Measurements from ENCODE around the gene PPEF2.

PPEF2 gene

GRCh38 chr4:75886104-75886503, 16.1 kb downstream of the PPEF2 start:
- TF ChIP-seq YY1 (IDR thresholded peaks at IDR 0.05; ENCODE audit: low read depth) (no peak), NFIC (IDR thresholded peaks at IDR 0.05) (no peak), TCF12 (IDR thresholded peaks at IDR 0.05; ENCODE audit: low read depth) (no peak), FOXM1 (IDR thresholded peaks at IDR 0.05; ENCODE audit: borderline replicate concordance, low read depth) (no peak), TEAD4 (IDR thresholded peaks at IDR 0.05) (no peak), EGR1 (IDR thresholded peaks at IDR 0.05) (no peak), ZBTB7A (IDR thresholded peaks at IDR 0.05; ENCODE audit: low read depth) (no peak), CREB1 (IDR thresholded peaks at IDR 0.05; ENCODE audit: low read depth) (no peak), CEBPB (IDR thresholded peaks at IDR 0.05) (no peak), REST (IDR thresholded peaks at IDR 0.05; ENCODE audit: low read depth) (no peak), RAD21 (IDR thresholded peaks at IDR 0.05; ENCODE audit: low read depth) (no peak), TAF1 (IDR thresholded peaks at IDR 0.05; ENCODE audit: low read depth) (no peak), EP300 (IDR thresholded peaks at IDR 0.05; ENCODE audit: borderline replicate concordance) (no peak)
- TF ChIP-seq, protein P1, sequence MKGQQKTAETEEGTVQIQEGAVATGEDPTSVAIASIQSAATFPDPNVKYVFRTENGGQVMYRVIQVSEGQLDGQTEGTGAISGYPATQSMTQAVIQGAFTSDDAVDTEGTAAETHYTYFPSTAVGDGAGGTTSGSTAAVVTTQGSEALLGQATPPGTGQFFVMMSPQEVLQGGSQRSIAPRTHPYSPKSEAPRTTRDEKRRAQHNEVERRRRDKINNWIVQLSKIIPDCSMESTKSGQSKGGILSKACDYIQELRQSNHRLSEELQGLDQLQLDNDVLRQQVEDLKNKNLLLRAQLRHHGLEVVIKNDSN (IDR thresholded peaks at IDR 0.05), result no peak
- TF ChIP-seq, protein P2, sequence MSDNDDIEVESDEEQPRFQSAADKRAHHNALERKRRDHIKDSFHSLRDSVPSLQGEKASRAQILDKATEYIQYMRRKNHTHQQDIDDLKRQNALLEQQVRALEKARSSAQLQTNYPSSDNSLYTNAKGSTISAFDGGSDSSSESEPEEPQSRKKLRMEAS (IDR thresholded peaks at IDR 0.05), result no peak

GRCh38 chr4:75881476-75881875, 20.8 kb downstream of the PPEF2 start:
- no peak for TF ChIP-seq CEBPB (IDR thresholded peaks at IDR 0.05)
- TF ChIP-seq ZBTB7A (IDR thresholded peaks at IDR 0.05; ENCODE audit: low read depth), result no peak
- TF ChIP-seq CREB1 (IDR thresholded peaks at IDR 0.05; ENCODE audit: low read depth), result no peak
- TF ChIP-seq EP300 (IDR thresholded peaks at IDR 0.05; ENCODE audit: borderline replicate concordance), result no peak
- TF ChIP-seq TEAD4 (IDR thresholded peaks at IDR 0.05), result no peak
- TF ChIP-seq, protein P1 (IDR thresholded peaks at IDR 0.05), result no peak
- no peak for TF ChIP-seq NFIC (IDR thresholded peaks at IDR 0.05)
- TF ChIP-seq, protein P2 (IDR thresholded peaks at IDR 0.05), result no peak
- no peak for TF ChIP-seq FOXM1 (IDR thresholded peaks at IDR 0.05; ENCODE audit: borderline replicate concordance, low read depth)
- no peak for TF ChIP-seq TAF1 (IDR thresholded peaks at IDR 0.05; ENCODE audit: low read depth)
- TF ChIP-seq EGR1 (IDR thresholded peaks at IDR 0.05), result no peak
- no peak for TF ChIP-seq REST (IDR thresholded peaks at IDR 0.05; ENCODE audit: low read depth)
- TF ChIP-seq TCF12 (IDR thresholded peaks at IDR 0.05; ENCODE audit: low read depth), result no peak
- TF ChIP-seq YY1 (IDR thresholded peaks at IDR 0.05; ENCODE audit: low read depth), result no peak
- no peak for TF ChIP-seq RAD21 (IDR thresholded peaks at IDR 0.05; ENCODE audit: low read depth)

DNA sequence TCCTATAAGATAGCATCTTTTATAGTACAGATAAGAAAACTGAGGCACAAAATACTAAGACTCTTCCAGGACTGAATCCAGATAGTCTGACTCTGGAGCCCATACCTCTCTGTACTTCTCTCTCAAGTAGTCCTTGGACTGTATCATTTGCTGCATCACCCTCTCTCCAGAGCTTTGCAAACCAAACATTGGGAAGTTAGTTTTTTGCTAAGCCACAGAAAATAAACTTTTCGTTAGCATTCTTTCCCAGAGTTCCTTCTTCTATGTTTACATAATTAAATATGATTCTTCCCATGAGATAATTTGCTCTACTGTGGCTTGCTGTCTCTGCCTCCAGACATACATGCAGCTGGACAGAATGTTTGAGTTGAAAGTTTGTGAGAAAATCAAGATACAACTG, 22.0 kb downstream of the PPEF2 start:
- TF ChIP-seq, protein P1 (IDR thresholded peaks at IDR 0.05), result no peak
- TF ChIP-seq CEBPB (IDR thresholded peaks at IDR 0.05) (no peak), RAD21 (IDR thresholded peaks at IDR 0.05; ENCODE audit: low read depth) (no peak), YY1 (IDR thresholded peaks at IDR 0.05; ENCODE audit: low read depth) (no peak), CREB1 (IDR thresholded peaks at IDR 0.05; ENCODE audit: low read depth) (no peak), TAF1 (IDR thresholded peaks at IDR 0.05; ENCODE audit: low read depth) (no peak), EP300 (IDR thresholded peaks at IDR 0.05; ENCODE audit: borderline replicate concordance) (no peak), NFIC (IDR thresholded peaks at IDR 0.05) (no peak), EGR1 (IDR thresholded peaks at IDR 0.05) (no peak)

- TF ChIP-seq REST (IDR thresholded peaks at IDR 0.05; ENCODE audit: low read depth) (no peak), FOXM1 (IDR thresholded peaks at IDR 0.05; ENCODE audit: borderline replicate concordance, low read depth) (no peak), TAF1 (IDR thresholded peaks at IDR 0.05; ENCODE audit: low read depth) (no peak), EGR1 (IDR thresholded peaks at IDR 0.05) (no peak)
- TF ChIP-seq, protein P2 (IDR thresholded peaks at IDR 0.05), result no peak
Measured at GRCh38 chr4:75878246-75878756, 24.0 kb downstream of the PPEF2 start.
